HEK293T (cell line): ENCODE measurements around the gene VPS50.

ENCODE experiments used
- ELF4 ChIP-seq: fragments of 450-650 bp; IDR thresholded peaks from 2 replicates; pipeline ENCODE4 v1.6.1; 2017; ENCODE audit warnings: antibody characterized with exemption
- FOXA1 ChIP-seq: fragments of 450-650 bp; IDR thresholded peaks from 2 replicates; pipeline ENCODE4 v1.6.1; 2016; ENCODE audit warnings: mild to moderate bottlenecking
- FOXK2 ChIP-seq: fragments of 450-650 bp; IDR thresholded peaks from 2 replicates; pipeline ENCODE4 v1.6.1; 2016; ENCODE audit warnings: mild to moderate bottlenecking
- FOXM1 ChIP-seq: fragments of 450-650 bp; IDR thresholded peaks from 2 replicates; pipeline ENCODE4 v1.6.1; 2017; ENCODE audit warnings: mild to moderate bottlenecking, borderline replicate concordance
- L3MBTL2 ChIP-seq: fragments of 450-650 bp; conservative IDR thresholded peaks from 2 replicates; pipeline ENCODE4 v1.6.1; 2016; ENCODE audit warnings: mild to moderate bottlenecking
- ZNF384 ChIP-seq: fragments of 450-650 bp; IDR thresholded peaks from 2 replicates; pipeline ENCODE4 v1.6.1; 2016

DNA sequence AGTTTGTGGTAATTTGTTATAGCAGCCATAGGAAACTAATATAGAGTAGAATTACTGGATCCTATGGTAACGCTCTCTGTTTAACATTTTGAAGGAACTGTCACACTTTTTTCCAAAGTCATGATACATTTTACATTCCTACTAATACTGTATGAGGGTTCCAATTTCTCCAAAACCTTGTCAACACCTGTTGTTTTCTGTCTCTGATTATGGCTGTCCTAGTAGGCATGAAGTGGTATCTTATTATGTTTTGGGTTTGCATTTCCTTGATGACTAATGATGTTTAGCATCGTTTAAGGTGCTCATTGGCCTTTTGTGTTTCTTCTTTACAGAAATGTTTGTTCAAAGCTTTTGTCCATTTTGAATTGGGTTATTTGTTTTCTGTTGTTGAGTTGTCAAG lies 69.6 kb downstream of the VPS50 start:
- TF ChIP-seq L3MBTL2 (no peak), FOXK2 (no peak), FOXM1 (no peak), FOXA1 (no peak), ZNF384 (no peak), ELF4 (no peak)
